ENCODE results near the gene TOP3A.

DNA sequence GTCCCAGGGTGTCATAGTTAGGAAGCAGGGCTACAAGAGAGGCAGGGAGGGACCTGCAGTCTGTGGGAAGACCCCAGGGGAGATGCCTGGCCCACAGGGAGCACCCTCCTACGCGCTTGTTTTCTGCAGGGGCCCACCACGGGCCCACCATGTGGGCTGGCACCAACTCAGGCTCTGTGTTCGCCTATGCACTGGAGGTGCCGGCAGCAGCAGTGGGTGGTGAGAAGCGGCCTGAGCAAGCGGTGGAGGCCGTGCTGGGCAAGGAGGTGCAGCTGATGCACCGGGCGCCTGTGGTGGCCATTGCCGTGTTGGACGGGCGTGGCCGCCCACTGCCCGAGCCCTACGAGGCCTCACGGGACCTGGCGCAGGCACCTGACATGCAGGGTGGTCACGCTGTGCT lies 74.3 kb downstream of the TOP3A start:
- TF ChIP-seq, protein P1, sequence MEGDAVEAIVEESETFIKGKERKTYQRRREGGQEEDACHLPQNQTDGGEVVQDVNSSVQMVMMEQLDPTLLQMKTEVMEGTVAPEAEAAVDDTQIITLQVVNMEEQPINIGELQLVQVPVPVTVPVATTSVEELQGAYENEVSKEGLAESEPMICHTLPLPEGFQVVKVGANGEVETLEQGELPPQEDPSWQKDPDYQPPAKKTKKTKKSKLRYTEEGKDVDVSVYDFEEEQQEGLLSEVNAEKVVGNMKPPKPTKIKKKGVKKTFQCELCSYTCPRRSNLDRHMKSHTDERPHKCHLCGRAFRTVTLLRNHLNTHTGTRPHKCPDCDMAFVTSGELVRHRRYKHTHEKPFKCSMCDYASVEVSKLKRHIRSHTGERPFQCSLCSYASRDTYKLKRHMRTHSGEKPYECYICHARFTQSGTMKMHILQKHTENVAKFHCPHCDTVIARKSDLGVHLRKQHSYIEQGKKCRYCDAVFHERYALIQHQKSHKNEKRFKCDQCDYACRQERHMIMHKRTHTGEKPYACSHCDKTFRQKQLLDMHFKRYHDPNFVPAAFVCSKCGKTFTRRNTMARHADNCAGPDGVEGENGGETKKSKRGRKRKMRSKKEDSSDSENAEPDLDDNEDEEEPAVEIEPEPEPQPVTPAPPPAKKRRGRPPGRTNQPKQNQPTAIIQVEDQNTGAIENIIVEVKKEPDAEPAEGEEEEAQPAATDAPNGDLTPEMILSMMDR (IDR thresholded peaks at IDR 0.05): no peak
- TF ChIP-seq EP300 (IDR thresholded peaks at IDR 0.05) (no peak), POLR2A (IDR thresholded peaks at IDR 0.05) (no peak), POLR2AphosphoS5 (IDR thresholded peaks at IDR 0.05) (no peak)
